HG02981 (cell line): Measurements from ENCODE around the gene TPST1.
"Not testable (repeated sequence)": the region's sequence is repeated elsewhere in the genome, so short reads cannot be mapped to it uniquely, and the experiment has no call there.

Experiments
- ATAC-seq: cut with Tn5 transposase; IDR thresholded peaks from one replicate; pipeline ENCODE4 v1.9.1; 2021; ENCODE audit warnings: mild to moderate bottlenecking, moderate library complexity; ENCODE audit not compliant: unreplicated experiment

Gene TPST1

GRCh38 chr7:66324985-66325384 lies 119.9 kb downstream of the TPST1 start:
- not testable (repeated sequence) for ATAC-seq

GRCh38 chr7:66326501-66327215 lies 121.5 kb downstream of the TPST1 start:
- ATAC-seq, result no peak

- ATAC-seq, result no peak
Observed at GRCh38 chr7:66330961-66331360, 125.8 kb downstream of the TPST1 start.

- no peak for ATAC-seq
Observed at GRCh38 chr7:66331883-66332282, 126.7 kb downstream of the TPST1 start.

- ATAC-seq, result no peak
Observed at GRCh38 chr7:66333443-66333842, 128.3 kb downstream of the TPST1 start.

GRCh38 chr7:66335318-66335717 lies 130.2 kb downstream of the TPST1 start:
- ATAC-seq, result no peak

- ATAC-seq, result no peak
Observed at GRCh38 chr7:66336760-66337159, 131.6 kb downstream of the TPST1 start.

GRCh38 chr7:66339141-66339540 lies 134.0 kb downstream of the TPST1 start:
- ATAC-seq, result no peak

- ATAC-seq, result no peak
Observed at GRCh38 chr7:66344166-66344565, 139.0 kb downstream of the TPST1 start.

GRCh38 chr7:66348531-66348930 lies 143.4 kb downstream of the TPST1 start:
- no peak for ATAC-seq

GRCh38 chr7:66348959-66349358 lies 143.8 kb downstream of the TPST1 start:
- no peak for ATAC-seq

- ATAC-seq, result no peak
Observed at GRCh38 chr7:66352071-66352470, 146.9 kb downstream of the TPST1 start.

GRCh38 chr7:66353547-66353946 lies 148.4 kb downstream of the TPST1 start:
- no peak for ATAC-seq

GRCh38 chr7:66355756-66356155 lies 150.6 kb downstream of the TPST1 start:
- no peak for ATAC-seq

GRCh38 chr7:66356277-66356721 lies 151.2 kb downstream of the TPST1 start:
- ATAC-seq, result no peak

- ATAC-seq, result no peak
Observed at GRCh38 chr7:66357087-66357486, 152.0 kb downstream of the TPST1 start.

GRCh38 chr7:66359656-66360211 lies 154.6 kb downstream of the TPST1 start:
- no peak for ATAC-seq

- ATAC-seq, result no peak
Observed at GRCh38 chr7:66362136-66362535, 157.0 kb downstream of the TPST1 start.

- no peak for ATAC-seq
Observed at GRCh38 chr7:66363635-66364034, 158.5 kb downstream of the TPST1 start.

GRCh38 chr7:66365031-66365430 lies 159.9 kb downstream of the TPST1 start:
- not testable (repeated sequence) for ATAC-seq

- no peak for ATAC-seq
Observed at GRCh38 chr7:66371096-66371824, 166.1 kb downstream of the TPST1 start.
